Endodermal cell (in vitro differentiated cells): Measurements from ENCODE around the gene PLPP7. TPM values are rescaled to one million over a fixed set of nuclear protein-coding genes. Genes with fewer than 3 reads are reported as not detected.

Experiments
- DNase-seq: peaks from one replicate; pipeline ENCODE4 v3.0.0-alpha.2; 2017
- H3K27ac ChIP-seq: 2 replicates; pipeline ENCODE4 v1.5.1; 2013; ENCODE audit warnings: mild to moderate bottlenecking, low read depth, low read length, moderate library complexity
- H3K27me3 ChIP-seq: 2 replicates; pipeline ENCODE4 v1.6.1; 2013; ENCODE audit warnings: mild to moderate bottlenecking, low read length, moderate library complexity; ENCODE audit not compliant: insufficient read depth, control insufficient read depth, poor library complexity, severe bottlenecking
- H3K36me3 ChIP-seq: 2 replicates; pipeline ENCODE4 v1.7.0; 2013; ENCODE audit warnings: mild to moderate bottlenecking, low read length, moderate library complexity; ENCODE audit not compliant: control insufficient read depth, insufficient read depth
- H3K4me1 ChIP-seq: one replicate; pipeline ENCODE4 v1.7.0; 2013; ENCODE audit warnings: low read length; ENCODE audit not compliant: control insufficient read depth, insufficient read depth
- H3K4me3 ChIP-seq: 2 replicates; pipeline ENCODE4 v1.5.1; 2013; ENCODE audit warnings: mild to moderate bottlenecking, low read length, moderate library complexity
- H3K9ac ChIP-seq: 2 replicates; pipeline ENCODE4 v1.6.1; 2013; ENCODE audit warnings: mild to moderate bottlenecking, low read length, moderate library complexity; ENCODE audit not compliant: poor library complexity, severe bottlenecking; ENCODE audit errors: extremely low read depth
- H3K9me3 ChIP-seq: 2 replicates; pipeline ENCODE4 v1.6.1; 2013; ENCODE audit warnings: mild to moderate bottlenecking, low read length, moderate library complexity; ENCODE audit not compliant: control insufficient read depth
- H3K27ac Mint-ChIP-seq: 2 replicates; pipeline ENCODE4 v1.8.0; 2020; ENCODE audit warnings: mixed read lengths
- H3K27me3 Mint-ChIP-seq: 2 replicates; pipeline ENCODE4 v1.8.0; 2021; ENCODE audit warnings: mild to moderate bottlenecking, mixed read lengths; ENCODE audit not compliant: insufficient read depth
- H3K36me3 Mint-ChIP-seq: 2 replicates; pipeline ENCODE4 v1.8.0; 2020; ENCODE audit warnings: low read depth, mixed read lengths
- H3K4me1 Mint-ChIP-seq: 2 replicates; pipeline ENCODE4 v1.8.0; 2020; ENCODE audit warnings: mixed read lengths
- H3K4me3 Mint-ChIP-seq: 2 replicates; pipeline ENCODE4 v1.8.0; 2020; ENCODE audit warnings: mild to moderate bottlenecking, moderate library complexity, mixed read lengths
- H3K9me3 Mint-ChIP-seq: 2 replicates; pipeline ENCODE4 v1.8.0; 2020; ENCODE audit warnings: mild to moderate bottlenecking, mixed read lengths
- WGBS, 2 experiments: methylation state at CpG; one replicate each; pipeline versions ENCODE4 v1.1.5 to v1.1.7; 2013; ENCODE audit warnings: missing lambda C conversion rate in 2 of 2, mixed read lengths in 1 of 2; ENCODE audit not compliant: insufficient coverage in 1 of 2, insufficient read length in 1 of 2; 5-methylcytosine and 5-hydroxymethylcytosine counted together
- total RNA-seq, 2 donors: library from RNA; stranded (reverse); fragmentation: NEBNext Ultra II Directional in 1 of 2; extraction: Animal tissue kit (Norgen Biotek cat#: 25700) in 1 of 2; gene quantifications; 2 replicates in 1 of 2; 3 replicates in 1 of 2; pipeline ENCODE4 v1.2.1, GENCODE V29; 2021
- TF ChIP-seq, protein P1 (sequence below): fragments of 200-600 bp; sonication (generic); conservative IDR thresholded peaks from 2 replicates; pipeline ENCODE4 v1.5.0; 2021; ENCODE audit warnings: antibody characterized with exemption, mild to moderate bottlenecking

The PLPP7 gene
- total RNA-seq, 2 donors from 2014 or later: 4.1 to 5.6 TPM

DNA sequence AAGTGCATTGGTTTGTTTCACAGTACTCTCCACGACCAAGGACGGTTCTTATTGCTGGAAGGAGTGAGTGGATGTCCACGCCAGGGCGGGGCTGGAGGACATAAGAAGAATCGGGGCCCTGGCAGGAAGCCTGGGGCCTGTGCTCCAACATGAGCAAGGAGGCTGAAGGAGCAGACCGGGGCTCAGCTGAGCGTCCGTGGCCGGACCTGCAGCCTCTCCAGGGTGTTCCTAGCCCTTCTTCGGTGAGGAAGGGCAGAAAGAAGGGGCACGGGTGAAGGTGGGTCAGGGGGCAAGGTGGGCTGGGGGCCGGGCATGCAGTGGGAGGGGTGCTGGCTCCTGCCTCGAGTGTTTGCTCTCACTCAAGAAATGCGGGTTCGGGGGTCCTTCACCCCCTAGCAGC is 31.3 kb upstream of the PLPP7 start:
- H3K36me3 Mint-ChIP-seq: peaks cover 16% of the 10 kb centered on the region
- H3K9me3 Mint-ChIP-seq: no peaks in the 10 kb centered on the region
- Histone ChIP-seq H3K9me3 (no peaks in the 10 kb centered on the region), H3K9ac (no peak overlapping the region), H3K27ac (no peak overlapping the region), H3K4me3 (no peak overlapping the region), H3K4me1 (no peaks in the 10 kb centered on the region), H3K36me3 (no peaks in the 10 kb centered on the region), H3K27me3 (no peaks in the 10 kb centered on the region)
- no peaks in the 10 kb centered on the region for H3K27me3 Mint-ChIP-seq
- no peak overlapping the region for H3K27ac Mint-ChIP-seq
- 91 to 92% methylated on average over 6 to 15 of the region's 15 CpGs for WGBS, 2 experiments
- H3K4me1 Mint-ChIP-seq: no peaks in the 10 kb centered on the region
- TF ChIP-seq, protein P1, sequence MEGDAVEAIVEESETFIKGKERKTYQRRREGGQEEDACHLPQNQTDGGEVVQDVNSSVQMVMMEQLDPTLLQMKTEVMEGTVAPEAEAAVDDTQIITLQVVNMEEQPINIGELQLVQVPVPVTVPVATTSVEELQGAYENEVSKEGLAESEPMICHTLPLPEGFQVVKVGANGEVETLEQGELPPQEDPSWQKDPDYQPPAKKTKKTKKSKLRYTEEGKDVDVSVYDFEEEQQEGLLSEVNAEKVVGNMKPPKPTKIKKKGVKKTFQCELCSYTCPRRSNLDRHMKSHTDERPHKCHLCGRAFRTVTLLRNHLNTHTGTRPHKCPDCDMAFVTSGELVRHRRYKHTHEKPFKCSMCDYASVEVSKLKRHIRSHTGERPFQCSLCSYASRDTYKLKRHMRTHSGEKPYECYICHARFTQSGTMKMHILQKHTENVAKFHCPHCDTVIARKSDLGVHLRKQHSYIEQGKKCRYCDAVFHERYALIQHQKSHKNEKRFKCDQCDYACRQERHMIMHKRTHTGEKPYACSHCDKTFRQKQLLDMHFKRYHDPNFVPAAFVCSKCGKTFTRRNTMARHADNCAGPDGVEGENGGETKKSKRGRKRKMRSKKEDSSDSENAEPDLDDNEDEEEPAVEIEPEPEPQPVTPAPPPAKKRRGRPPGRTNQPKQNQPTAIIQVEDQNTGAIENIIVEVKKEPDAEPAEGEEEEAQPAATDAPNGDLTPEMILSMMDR: no peak
- no peak for DNase-seq
- no peak overlapping the region for H3K4me3 Mint-ChIP-seq

DNA sequence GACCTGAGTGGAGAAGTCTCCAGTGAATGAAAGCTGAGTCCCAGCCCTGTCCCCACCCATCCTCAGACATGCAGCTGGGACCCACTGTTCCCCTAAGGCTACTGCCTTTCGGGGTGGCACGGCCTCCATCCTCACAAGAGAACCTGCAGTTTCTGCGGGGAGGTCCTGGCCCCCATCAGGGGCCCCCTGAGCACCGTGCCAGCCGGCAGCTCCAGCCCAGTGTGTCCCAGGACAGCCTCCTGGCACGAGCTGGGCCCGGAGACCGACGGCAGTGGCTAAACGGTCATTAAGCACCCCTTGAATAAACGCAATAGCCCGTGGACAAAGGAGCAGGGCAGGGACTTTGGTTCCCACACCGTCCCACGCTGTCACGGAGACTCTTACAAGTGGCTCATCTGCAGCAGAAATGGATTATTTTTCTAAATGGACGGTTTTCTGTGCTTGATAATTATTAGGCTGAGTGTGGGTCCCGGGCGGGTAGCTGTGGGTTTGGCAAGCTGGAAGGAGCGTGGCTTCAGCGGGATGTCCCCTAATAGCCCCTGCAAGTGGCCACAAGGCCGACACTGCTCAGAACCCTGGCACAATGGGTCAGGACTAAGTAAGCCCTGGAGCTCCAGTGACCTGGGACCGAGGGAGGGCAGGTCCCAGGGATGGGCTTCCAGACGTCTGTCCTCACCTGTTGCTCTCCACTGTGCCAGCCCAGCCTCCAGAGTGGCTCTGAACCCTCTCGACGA is 30.7 kb upstream of the PLPP7 start:
- Histone ChIP-seq H3K4me1 (no peaks in the 10 kb centered on the region), H3K27ac (no peak overlapping the region), H3K36me3 (no peaks in the 10 kb centered on the region), H3K9ac (no peak overlapping the region), H3K27me3 (no peaks in the 10 kb centered on the region), H3K4me3 (no peak overlapping the region), H3K9me3 (no peaks in the 10 kb centered on the region)
- no peaks in the 10 kb centered on the region for H3K4me1 Mint-ChIP-seq
- WGBS, 2 experiments: 86 to 89% methylated on average over 16 to 25 of the region's 25 CpGs
- H3K9me3 Mint-ChIP-seq: no peaks in the 10 kb centered on the region
- DNase-seq: peak; percentile 36
- no peak overlapping the region for H3K4me3 Mint-ChIP-seq
- H3K27me3 Mint-ChIP-seq: no peaks in the 10 kb centered on the region
- TF ChIP-seq, protein P1: no peak
- H3K27ac Mint-ChIP-seq: no peak overlapping the region
- peaks cover 16% of the 10 kb centered on the region for H3K36me3 Mint-ChIP-seq

DNA sequence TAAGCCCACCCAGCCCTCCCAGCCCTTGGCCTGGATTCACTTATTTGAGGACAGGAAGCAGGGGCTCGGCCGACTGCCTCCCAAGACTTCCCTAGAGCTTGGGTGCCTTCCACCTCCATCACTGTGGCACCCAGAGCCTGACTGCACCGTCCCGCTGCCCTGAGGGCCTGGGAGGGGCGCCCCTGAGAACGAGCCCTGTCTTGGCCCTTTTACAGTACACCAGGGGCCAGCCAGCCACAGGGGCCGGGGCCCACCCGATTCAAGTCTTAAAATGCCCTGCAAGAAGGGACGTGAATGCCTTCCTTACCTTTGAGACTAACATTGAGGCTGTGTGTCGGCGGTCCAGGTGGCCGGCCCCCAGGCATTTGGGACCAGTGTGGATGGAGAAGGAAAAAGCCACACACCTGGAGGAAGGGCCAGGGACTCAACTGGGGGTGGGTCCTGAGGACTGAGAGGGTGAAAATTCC is 30.1 kb upstream of the PLPP7 start:
- TF ChIP-seq, protein P1: no peak
- Histone ChIP-seq H3K9ac (no peak overlapping the region), H3K9me3 (no peaks in the 10 kb centered on the region), H3K4me3 (no peak overlapping the region), H3K27ac (no peak overlapping the region), H3K27me3 (no peaks in the 10 kb centered on the region), H3K36me3 (no peaks in the 10 kb centered on the region), H3K4me1 (no peaks in the 10 kb centered on the region)
- no peaks in the 10 kb centered on the region for H3K27me3 Mint-ChIP-seq
- peaks cover 16% of the 10 kb centered on the region for H3K36me3 Mint-ChIP-seq
- H3K4me1 Mint-ChIP-seq: no peaks in the 10 kb centered on the region
- H3K4me3 Mint-ChIP-seq: no peak overlapping the region
- WGBS, 2 experiments: 89 to 92% methylated on average over 3 to 12 of the region's 12 CpGs
- no peaks in the 10 kb centered on the region for H3K9me3 Mint-ChIP-seq
- no peak overlapping the region for H3K27ac Mint-ChIP-seq
- DNase-seq: peak; percentile 48
